ENCODE data around the gene NAA25.
A peak's percentile ranks its signal among the peaks of the same experiment; 100 is the strongest.
"Not testable (repeated sequence)": the region's sequence is repeated elsewhere in the genome, so short reads cannot be mapped to it uniquely, and the experiment has no call there.

NAA25 gene

DNA sequence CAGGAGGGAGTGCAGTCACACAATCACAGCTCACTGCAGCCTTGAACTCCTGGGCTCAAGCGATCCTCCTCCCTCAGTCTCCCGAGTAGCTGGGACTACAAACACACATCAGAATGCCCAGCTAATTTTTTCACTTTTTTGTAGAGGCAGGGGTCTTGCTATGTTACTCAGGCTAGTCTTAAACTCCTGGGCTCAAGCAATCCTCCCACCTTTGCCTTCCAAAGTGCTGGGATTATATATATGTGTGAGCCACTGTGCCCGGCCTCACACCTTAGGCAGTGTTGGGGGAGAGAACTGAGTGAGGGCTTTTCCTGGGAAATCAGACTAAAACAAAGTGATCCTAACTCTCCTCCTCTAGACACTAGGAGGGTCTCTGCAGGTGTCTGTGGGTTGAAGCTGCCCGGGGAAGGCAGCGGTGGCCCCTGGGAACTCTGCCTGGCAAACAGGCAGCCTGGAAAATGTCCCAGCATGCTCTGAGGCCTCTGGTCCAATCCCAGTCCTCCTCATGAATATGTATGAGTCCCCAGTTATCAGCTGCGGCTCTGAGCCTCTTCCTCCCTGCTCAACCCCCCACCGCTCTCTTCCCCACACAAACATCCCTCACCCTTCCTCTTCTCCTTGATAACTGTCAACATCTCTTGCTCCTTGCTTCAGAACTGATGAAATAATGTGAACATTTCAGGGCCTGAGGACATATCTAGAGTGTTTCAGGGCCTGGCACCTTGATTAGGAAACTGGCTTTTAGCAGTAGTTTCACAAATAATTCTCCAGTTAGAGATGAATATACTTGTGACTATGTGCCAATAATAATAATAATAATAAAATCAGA is 7.9 kb upstream of the NAA25 start:
- peak; percentile 35 for DNase-seq (ENCODE audit: low spot score)

DNA sequence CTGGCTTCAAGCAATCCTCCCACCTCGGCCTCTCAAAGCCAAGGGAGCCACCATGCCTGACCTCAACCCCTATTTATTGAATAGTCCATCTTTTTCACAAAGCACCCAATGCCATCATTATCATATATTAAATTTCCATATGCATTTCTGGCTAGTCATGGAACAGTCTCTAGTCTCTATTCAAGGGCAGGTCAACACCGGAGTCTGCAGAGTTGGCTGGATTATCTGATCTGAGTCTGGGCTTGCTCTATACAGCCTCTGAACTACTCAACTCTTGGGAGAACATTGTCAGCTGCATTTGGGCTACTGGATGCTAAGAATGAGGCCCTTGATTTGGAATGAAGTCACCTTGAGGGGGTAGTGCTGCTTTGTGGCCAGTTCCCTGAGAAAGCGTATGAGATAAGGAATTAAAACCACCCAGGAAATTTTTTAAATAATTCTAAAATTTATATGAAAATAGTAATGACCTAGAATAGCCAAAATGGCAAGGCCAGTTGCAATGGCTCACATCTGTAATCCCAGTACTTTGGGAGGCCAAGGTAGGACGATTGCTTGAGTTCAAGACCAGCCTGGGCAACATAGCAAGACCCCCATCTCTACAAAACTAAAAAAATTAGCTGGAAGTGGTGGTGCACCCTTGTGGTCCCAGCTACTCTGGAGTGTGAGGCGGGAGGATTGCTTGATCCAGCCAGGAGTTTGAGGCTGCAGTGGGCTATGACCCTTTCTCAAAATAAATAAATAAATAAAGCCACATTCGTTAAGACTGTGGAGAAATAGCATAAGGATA is 6.9 kb upstream of the NAA25 start:
- DNase-seq (ENCODE audit: low spot score): no peak

DNA sequence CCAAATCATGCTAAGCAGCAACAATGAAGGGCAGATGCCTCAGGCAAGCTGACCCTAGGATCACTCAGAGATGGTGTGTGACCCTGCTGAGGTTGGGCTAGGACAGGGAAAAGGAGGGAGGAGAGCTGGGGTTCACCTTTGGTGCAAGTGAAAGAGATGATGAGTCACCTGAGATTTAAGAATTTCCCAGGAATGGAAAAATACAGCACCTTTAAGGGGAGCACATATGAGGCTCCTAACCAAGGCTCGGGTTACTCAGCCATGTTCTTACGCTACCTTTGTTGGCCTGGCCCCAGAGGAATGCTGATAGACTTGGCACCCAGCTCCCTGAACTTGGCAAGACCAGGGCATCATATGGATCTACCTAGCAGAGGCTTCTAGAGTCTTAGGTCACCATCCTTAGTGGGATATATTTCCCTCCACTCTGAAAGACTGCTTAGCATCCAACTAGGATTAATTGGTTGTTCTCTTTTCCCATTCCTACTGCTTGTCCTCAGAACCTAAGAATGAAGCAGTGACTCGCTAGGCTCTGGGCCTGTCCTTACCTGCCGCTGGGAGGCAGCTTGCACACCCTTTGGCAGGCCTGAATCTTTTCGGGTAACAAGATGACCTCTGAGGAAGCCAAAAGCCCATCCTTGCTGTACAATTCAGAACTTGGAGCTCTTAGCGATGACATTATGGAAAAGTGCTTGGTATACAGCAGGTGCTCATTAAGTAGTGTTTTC is 4.0 kb upstream of the NAA25 start:
- no peak for DNase-seq (ENCODE audit: low spot score)

DNA sequence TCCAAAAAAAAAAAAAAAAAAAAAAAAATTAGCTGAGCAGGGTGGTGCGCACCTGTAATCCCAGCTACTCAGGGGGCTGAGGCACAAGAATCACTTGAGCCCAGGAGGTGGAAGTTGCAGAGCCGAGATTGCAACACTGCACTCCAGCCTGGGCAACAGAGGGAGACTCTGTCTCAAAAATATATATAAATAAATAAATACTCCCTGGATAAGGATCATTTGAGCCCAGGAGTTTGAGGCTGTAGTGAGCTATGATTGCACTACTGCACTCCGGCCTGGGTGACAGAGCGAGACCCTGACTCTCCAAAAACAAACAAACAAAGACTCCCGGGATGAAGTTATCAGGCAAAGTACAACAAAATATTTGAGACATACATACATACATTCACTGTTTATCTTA is 3.3 kb upstream of the NAA25 start:
- DNase-seq (ENCODE audit: low spot score): no peak

DNA sequence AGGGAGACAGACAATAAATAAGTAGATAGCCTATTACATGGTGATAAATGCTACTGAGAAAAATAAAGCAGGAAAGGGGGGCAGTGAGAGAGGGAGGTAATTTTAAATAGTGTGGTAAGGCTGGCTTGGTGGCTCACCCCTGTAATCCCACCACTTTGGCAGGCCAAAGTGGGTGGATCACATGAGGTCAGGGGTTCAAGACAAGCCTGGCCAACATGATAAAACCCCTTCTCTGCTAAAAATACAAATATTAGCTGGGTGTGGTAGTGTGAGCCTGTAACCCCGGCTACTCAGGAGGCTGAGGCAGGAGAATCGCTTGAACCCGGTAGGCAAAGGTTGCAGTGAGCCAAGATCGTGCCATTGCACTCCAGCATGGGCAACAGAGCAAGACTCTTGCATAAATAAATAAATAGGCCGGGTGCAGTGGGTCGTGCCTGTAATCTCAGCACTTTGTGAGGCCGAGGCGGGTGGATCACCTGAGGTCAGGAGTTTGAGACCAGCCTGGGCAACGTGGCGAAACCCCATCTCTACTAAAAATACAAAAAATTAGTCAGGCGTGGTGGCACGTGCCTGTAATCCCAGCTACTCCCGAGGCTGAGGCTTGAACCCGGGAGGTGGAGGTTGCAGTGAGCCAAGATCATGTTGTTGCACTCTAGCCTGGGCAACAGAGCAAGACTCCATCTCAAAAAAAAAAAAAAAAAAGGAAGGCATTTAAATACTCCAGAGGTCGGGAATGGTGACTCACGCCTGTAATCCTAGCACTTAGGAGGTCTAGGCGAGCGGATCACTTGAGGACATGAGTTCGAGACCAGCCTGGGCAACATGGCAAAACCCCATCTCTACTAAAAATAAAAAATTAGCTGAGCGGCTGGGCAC is 2.4 kb upstream of the NAA25 start:
- not testable (repeated sequence) for DNase-seq (ENCODE audit: low spot score)

DNA sequence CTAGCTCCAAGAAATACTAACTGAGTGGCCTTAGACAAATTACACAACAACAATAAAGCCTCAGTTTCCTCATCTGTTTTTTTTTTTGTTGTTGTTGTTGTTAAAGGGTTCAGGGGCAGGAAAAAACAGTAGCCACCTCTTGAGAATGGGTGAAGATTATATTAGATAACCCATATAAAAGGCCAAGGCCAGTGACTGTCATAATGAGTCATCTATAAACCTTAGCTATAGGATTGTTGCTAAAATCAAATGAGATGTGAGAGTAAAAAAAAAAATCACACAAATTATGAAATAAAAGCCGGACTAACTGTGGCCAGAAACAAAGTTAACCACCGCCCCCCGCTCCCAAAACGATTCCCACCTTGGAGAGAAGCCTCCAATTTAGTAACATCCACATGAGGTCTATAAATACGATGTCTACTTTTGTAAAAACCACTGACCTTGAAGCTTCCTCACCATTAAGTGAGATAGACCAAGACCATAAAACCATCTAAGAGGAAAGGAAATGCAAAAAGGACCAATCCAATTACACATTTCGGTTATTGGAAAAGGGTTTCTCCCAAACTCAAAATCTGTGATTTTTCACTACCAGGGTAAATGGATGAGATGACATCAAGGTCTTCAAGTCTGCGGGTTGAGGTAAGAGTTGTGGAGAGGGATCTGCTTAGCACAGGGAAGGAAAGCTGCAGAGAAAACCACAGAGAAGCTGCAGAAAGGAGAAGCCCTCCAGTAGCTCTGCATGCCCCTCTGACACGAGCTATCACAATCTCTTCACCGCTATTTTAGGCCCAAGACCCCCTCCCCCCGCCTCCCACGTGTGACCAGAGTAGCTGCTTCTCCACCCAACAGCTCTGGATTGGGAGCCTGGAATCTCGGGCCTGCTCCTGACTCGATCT is 1.0 kb downstream of the NAA25 start:
- peak; percentile 33 for DNase-seq (ENCODE audit: low spot score)

DNA sequence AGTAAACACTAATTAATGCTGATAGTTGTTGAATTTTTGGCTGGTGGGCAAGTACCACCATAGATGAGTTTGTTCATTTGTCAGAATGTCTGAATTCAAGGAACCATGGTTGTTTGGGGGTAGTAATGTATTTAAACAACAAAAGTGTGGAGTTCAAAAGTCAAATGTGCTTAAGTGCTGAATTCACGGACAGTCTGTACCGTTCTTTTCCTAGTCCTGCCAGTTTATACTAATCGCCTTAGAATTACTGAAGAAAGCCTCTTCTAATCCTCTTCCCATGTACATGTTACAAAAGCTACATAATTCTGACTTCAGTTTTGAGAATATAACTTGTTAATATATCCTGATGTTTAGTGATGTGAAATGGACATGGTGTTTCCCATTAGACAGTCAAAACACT is 2.7 kb downstream of the NAA25 start:
- DNase-seq (ENCODE audit: low spot score): no peak

DNA sequence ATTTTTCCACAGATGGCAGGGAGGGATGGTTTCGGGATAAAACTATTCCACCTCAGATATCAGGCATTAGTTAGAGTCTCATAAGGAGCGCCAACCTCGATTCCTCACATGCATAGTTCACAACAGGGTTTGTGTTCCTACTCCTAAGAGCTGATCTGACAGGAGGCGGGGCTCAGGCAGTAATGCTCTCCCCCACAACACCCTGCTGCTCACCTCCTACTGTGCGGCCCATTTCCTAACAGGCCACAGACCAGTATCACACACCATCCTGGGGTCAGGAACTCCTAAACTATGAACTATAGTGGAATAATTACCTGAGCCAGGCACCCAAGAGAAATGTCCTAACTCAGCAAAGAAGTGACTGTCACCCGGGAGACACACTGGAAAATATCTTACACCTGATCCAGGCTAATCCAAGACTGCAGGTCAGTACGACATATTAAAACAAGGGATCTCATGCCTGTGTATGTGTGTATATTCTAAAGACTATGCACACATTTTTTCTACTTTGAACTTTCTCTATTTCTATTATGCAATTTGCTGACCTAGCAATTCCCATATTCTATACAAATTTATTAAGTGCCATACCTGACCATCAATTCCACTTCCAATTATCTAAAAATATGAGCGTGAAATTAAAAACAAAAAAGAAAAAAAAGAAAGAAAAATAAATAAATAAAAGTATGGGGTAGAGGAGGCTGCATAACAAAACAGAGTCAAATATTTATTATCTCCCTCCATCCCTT is 4.7 kb downstream of the NAA25 start:
- DNase-seq (ENCODE audit: low spot score): no peak

DNA sequence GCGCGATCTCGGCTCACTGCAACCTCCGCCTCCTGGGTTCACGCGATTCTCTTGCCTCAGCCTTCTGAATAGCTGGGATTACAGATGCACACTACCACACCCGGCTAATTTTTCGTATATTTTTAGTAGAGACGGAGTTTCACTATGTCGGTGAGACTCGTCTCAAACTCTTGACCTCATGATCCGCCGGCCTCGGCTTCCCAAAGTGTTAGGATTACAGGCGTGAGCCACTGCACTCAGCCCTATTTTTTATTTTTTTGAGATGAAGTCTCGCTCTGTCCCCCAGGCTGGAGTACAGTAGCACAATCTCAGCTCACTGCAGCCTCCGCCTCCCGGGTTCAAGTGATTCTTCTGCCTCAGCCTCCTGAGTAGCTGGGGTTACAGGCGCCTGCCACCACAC is 5.8 kb downstream of the NAA25 start:
- DNase-seq (ENCODE audit: low spot score): not testable (repeated sequence)

GRCh38 chr12:112102127-112102526 is 6.5 kb downstream of the NAA25 start:
- no peak for DNase-seq (ENCODE audit: low spot score)

DNA sequence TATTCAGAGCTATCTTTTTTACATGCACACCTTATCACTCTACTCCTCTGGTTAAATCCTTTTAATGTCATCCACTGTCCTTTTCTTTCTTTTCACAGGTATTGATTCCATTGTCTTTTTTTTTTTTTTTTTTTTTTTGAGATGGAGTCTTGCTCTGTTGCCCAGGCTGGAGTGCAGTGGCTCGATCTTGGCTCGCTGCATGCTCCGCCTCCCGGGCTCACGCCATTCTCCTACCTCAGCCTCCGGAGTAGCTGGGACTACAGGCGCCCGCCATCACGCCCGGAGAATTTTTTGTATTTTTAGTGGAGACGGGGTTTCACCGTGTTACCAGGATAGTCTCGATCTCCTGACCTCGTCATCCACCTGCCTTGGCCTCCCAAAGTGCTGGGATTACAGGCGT is 8.1 kb downstream of the NAA25 start:
- DNase-seq (ENCODE audit: low spot score): not testable (repeated sequence)

DNA sequence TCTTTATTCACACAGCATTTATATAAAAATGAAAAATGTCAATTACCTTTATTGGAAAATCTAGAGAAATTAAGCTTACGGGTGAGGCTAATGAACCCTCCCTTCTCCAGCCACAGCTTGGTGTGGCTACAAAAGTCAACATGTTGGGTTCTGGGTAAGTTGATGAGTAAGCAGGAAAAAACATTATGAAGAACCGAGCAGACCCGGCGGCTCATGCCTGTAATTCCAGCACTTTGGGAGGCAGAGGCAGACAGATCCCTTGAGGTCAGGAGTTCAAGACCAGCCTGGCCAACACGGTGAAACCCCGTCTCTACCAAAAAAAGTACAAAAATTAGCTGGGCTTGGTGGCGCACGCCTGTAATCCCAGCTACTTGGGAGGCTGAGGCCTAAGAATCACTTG is 10.9 kb downstream of the NAA25 start:
- DNase-seq (ENCODE audit: low spot score): no peak

DNA sequence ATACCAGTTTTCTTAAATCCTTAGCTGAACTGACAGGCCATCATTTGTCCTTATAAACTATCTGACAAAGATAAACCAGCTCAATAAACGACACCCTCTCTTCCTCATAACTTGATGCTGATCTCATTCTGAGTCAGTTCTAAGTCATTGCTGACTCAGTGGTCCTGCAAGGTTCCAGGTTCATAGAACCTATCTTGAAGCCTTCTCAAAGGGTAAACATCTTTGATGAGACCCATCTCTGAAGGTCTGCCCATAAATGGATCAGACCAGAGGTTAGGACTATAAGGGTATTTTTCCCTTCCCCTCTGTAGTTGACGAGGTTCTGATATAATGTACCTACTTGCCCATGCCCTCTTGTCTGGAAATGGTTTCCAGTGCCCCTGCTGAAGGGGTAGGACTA is 11.9 kb downstream of the NAA25 start:
- peak; percentile 57 for DNase-seq (ENCODE audit: low spot score)

DNA sequence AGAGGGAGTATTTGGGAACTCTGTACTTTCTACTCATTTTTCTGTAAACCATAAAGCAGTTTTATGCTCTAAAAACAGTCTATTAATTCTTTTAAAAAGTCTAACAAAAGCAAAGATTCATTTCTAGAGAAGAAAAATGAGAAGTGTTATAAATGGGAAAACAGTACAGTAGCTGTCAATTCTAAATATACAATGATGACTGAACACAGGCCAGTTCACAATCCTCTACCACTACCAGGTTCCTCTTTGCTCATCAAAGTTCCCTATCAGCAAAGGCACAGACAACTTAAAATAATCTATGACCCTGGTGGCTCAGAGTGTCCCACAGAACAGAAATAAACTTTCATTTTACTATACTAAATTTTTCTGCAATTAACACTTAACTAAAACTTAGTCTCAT is 12.5 kb downstream of the NAA25 start:
- DNase-seq (ENCODE audit: low spot score): no peak

- no peak for DNase-seq (ENCODE audit: low spot score)
Observed at GRCh38 chr12:112091563-112091962, 17.0 kb downstream of the NAA25 start.

DNA sequence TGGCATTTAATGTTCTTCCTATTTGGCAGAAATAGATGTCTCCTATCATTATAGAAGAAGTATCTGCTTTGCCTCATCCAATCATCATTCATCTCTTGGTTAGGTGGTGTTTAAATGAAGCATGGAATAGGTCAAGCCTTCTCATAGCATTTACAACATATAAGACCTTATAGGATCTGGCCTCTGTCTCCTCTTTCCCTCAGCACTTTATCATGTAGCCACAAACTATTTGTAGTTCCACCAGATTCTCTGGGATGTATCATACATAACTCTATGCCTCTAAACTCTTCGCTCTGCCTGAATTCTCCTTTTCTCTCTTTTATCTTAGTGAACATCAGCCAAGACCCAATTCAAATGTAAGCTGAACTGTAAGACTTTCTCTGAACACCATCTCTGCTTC is 20.7 kb downstream of the NAA25 start:
- no peak for DNase-seq (ENCODE audit: low spot score)

- no peak for DNase-seq (ENCODE audit: low spot score)
Observed at GRCh38 chr12:112087055-112087850, 21.3 kb downstream of the NAA25 start.

DNA sequence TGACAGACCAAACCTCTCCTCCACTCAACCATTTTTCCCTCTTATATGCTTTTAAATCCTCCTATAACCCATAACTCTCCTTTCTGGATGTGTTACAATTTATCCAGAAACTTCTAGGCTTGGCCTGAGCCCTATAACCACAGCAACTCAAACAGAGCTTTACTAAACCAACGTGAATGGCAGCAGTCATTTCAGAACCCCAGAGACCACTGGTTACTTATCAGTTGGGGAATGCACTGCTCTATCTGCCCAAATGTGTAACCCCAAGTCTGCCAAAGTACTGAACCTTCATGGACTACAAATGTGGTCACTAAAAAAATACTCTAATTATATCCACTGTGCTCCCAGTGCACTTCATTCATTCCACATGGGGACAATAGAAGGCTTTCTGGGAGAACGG is 42.0 kb downstream of the NAA25 start:
- DNase-seq (ENCODE audit: low spot score): no peak

GRCh38 chr12:112063273-112063672 is 45.3 kb downstream of the NAA25 start:
- DNase-seq (ENCODE audit: low spot score): no peak

All from AG20443 (cell line).